HG03196 (cell line): ENCODE results near the gene CLDN22.
"Not testable (repeated sequence)": the region's sequence is repeated elsewhere in the genome, so short reads cannot be mapped to it uniquely, and the experiment has no call there.

Experiments
- ATAC-seq: cut with Tn5 transposase; IDR thresholded peaks from one replicate; pipeline ENCODE4 v1.9.1; 2021; ENCODE audit not compliant: unreplicated experiment

The CLDN22 gene

DNA sequence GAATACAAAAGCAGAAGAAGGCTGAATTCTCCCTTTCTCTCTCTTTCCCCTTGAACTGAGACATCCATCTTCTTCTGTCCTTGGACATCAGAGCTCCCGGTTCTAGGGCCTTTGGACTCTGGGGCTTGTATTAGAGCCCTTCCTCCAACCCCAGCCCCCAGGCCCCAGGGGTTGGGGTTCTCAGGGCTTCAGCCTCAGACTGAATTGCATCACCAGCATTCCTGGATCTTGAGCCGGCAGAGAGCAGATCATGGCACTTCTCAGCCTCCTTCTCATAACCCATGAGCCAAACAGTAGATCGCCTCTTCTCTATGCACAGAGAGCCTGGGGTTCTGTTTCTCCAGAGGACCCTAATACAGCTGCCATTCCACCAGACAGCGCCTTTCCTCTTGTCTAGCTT lies 27.5 kb upstream of the CLDN22 start:
- ATAC-seq, result no peak

GRCh38 chr4:183347146-183347545 lies 27.1 kb upstream of the CLDN22 start:
- no peak for ATAC-seq

DNA sequence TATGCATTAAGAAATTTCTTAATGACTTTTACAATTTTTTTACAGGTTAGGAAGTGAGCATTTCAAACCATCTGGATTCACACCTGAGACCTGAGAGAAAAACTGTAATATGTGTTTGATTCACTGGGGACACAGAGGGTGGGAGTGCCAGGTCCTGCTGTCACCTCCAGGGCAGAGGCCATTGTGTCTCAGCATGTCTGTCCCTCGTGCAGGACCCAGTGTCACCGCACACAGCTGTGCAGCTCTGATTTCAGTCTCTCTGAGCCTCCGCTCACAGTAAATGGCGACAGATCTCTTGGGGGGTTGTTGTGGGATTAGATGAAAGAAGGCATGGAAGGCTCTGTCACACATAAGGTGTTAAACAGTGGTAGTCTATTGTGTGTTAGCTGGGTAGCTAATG lies 25.2 kb upstream of the CLDN22 start:
- ATAC-seq, result no peak

DNA sequence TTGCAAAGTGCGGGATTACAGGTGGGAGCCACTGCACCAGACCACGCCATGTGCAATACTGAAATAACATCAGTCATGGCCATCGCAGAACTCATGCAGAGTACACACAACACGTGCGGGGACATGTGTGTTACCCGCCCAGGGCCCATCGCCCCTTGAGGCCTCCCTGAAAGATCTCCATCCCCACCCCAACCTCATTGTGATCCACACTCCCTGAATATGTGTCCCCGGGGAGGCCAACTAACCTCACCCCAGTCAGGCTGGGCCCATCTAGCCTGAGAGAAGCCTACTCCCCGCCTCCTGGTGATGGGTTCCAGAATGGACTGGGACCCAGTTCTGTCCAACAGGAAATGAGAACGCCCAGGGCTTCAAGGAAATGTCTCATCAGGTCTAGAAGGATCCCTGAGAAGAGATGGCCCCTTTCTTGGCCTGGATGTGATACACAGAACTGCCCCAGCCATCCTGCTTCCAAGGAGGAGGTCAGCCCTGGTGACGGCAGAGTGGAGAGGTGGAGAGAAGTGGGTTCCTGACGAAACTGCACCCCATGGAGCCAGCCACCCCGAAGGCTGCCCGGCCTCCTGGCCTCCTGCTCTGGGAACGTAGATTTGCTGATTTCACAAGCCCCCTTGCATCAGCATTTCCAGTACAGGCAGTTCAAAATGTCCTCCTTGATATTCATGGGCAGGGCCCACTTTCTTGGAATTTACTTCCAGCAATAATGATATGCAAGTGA lies 24.6 kb upstream of the CLDN22 start:
- ATAC-seq, result no peak

GRCh38 chr4:183343730-183344129 lies 23.7 kb upstream of the CLDN22 start:
- ATAC-seq, result no peak

GRCh38 chr4:183342541-183343533 lies 22.8 kb upstream of the CLDN22 start:
- no peak for ATAC-seq

DNA sequence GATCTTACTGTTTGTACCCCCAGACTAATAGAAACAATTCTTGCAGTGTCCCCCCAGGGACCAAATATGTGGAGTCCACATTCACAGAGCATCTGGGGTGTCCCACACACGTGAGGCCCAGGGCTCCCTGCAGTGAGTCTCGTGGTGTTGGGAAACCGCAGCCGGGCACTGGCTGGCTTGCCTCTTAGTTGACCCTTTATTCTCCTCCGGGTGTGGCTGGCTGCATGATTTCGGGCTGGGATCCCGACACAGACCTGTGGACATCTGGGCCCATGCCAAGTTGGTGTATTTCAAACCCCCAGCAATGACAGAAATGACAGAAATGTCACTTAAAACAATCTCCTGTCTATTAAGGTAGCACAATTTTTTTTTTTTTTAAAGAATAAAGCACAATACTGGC lies 17.8 kb upstream of the CLDN22 start:
- ATAC-seq, result no peak

- no peak for ATAC-seq
Measured at GRCh38 chr4:183337349-183337748, 17.3 kb upstream of the CLDN22 start.

DNA sequence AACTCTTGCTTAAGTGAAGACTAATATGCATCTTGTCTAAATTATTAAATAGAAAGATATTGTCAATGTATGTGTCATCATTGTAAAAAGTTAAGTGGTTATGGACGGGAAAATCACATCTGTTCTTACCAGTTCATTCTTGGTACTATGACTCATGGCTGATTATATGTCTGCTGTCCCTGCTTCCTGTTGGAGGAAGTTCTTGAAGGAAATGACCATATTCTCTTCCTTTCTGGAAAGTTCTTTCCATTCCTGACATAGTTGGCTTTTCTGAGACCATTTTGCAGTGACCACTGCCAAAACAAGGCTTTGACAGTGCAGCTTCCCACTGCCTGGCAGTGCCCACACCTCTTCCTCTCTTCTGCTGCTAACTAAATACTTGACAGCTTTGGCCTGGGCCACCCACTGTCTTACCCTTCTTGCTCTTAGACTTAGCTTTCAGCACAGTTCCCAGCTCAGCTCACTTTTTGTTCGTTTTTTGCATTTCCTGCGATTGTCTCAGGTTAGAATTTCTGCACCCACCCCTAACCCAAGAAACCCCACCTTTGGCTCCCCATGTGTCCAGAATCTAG lies 15.4 kb upstream of the CLDN22 start:
- ATAC-seq, result no peak

DNA sequence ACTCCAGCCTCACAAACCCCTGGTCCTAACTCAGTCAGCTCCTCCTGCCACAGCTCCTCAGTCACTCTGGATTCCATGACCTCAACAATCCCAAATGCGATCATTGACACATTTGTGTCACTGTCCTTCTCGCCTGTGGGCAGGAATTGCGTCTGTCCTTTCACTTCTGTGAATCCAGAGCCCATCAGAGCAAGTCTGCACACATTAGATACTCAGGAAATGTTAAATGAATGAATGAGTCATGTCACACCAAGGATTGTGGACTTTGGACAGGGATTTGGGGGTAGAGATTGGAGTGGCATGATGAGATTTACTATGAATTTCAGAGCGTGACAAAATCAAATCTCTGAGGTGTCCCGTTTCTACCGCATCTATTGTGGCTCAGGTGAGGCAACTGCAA lies 13.9 kb upstream of the CLDN22 start:
- ATAC-seq, result no peak

- no peak for ATAC-seq
Measured at GRCh38 chr4:183333202-183333601, 13.1 kb upstream of the CLDN22 start.

GRCh38 chr4:183332447-183332846 lies 12.4 kb upstream of the CLDN22 start:
- ATAC-seq, result no peak

GRCh38 chr4:183330841-183331240 lies 10.8 kb upstream of the CLDN22 start:
- ATAC-seq, result no peak

- no peak for ATAC-seq
Measured at GRCh38 chr4:183329954-183330742, 10.1 kb upstream of the CLDN22 start.

DNA sequence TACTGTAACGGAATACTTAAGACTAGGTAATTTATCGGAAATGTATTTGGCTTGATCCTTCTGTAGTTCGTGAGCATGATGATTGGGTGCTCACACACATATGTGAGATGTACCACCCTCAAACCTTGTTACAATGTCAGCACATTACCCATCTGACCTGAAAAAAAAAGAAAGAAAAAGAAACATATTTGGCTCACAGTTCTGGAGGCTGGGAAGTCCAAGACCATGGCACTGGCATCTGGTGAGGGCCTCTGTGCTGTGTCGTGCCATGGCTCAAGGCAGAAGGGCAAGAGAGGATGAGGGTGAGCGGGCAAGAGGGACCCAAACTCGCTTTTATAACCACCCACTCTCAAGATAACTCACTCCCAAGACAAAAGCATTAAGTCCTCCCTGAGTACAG lies 9.2 kb upstream of the CLDN22 start:
- ATAC-seq, result no peak

GRCh38 chr4:183328832-183329231 lies 8.8 kb upstream of the CLDN22 start:
- no peak for ATAC-seq

- ATAC-seq, result no peak
Measured at GRCh38 chr4:183327827-183328226, 7.8 kb upstream of the CLDN22 start.

GRCh38 chr4:183326853-183327252 lies 6.8 kb upstream of the CLDN22 start:
- ATAC-seq, result no peak

- not testable (repeated sequence) for ATAC-seq
Measured at GRCh38 chr4:183326387-183326786, 6.3 kb upstream of the CLDN22 start.

GRCh38 chr4:183324619-183325018 lies 4.5 kb upstream of the CLDN22 start:
- no peak for ATAC-seq

GRCh38 chr4:183324056-183324455 lies 4.0 kb upstream of the CLDN22 start:
- ATAC-seq, result not testable (repeated sequence)
